Cardiac muscle cell (in vitro differentiated cells and primary cell): ENCODE data around the gene FAM131C. TPM values are rescaled to one million over a fixed set of nuclear protein-coding genes. Genes with fewer than 3 reads are reported as not detected.

ENCODE experiments used
- DNase-seq, 2 donors: peaks; one replicate each; pipeline versions ENCODE4 v3.0.0 to v3.0.0-alpha.2; 2010 to 2017; ENCODE audit warnings: low read depth in 1 of 2, low spot score in 1 of 2
- H3K27ac ChIP-seq: fragments of 200-600 bp; sonication (generic); 2 replicates; pipeline ENCODE4 v1.5.1; 2016
- H3K27me3 ChIP-seq: fragments of 200-600 bp; sonication (generic); 2 replicates; pipeline ENCODE4 v1.6.0; 2016; ENCODE audit warnings: control low read depth
- H3K36me3 ChIP-seq: fragments of 200-600 bp; sonication (generic); 2 replicates; pipeline ENCODE4 v1.5.1; 2016; ENCODE audit warnings: control low read depth
- H3K4me1 ChIP-seq: fragments of 200-600 bp; sonication (generic); 2 replicates; pipeline ENCODE4 v1.8.1; 2017; ENCODE audit warnings: low read depth, mild to moderate bottlenecking, mixed run types
- H3K4me3 ChIP-seq: fragments of 200-600 bp; sonication (generic); 2 replicates; pipeline ENCODE4 v1.5.1; 2016; ENCODE audit warnings: mild to moderate bottlenecking
- H3K9me3 ChIP-seq: fragments of 200-600 bp; sonication (generic); 2 replicates; pipeline ENCODE4 v1.5.1; 2017; ENCODE audit warnings: low read depth, mild to moderate bottlenecking, control low read depth
- CTCF ChIP-seq: IDR thresholded peaks from 2 replicates; pipeline ENCODE4 v1.5.1; 2012; ENCODE audit warnings: low read depth, mild to moderate bottlenecking, low read length
- polyA plus RNA-seq: library from polyadenylated mRNA; unstranded; fragments of >200 nt; fragmentation: Nextera tagmentation; extraction: Ambion mirVana; gene quantifications from 2 replicates; pipeline ENCODE4 v1.2.1, GENCODE V29; 2016
- total RNA-seq: library from RNA; depleted of rRNA; stranded (reverse); fragments of >200 nt; gene quantifications from 2 replicates; pipeline ENCODE4 v1.2.3, GENCODE V29; 2016

FAM131C gene
- total and polyA plus RNA-seq, 2 experiments from 2014 or later: 10.4 to 10.9 TPM

GRCh38 chr1:16085522-16085921, 12.1 kb upstream of the FAM131C start:
- Histone ChIP-seq H3K27ac (no peak overlapping the region), H3K36me3 (no peaks in the 10 kb centered on the region), H3K27me3 (no peaks in the 10 kb centered on the region), H3K4me3 (no peak overlapping the region), H3K4me1 (peaks cover 4% of the 10 kb centered on the region), H3K9me3 (no peaks in the 10 kb centered on the region)
- DNase-seq: no peak
- TF ChIP-seq CTCF: no peak

GRCh38 chr1:16083486-16083885, 10.0 kb upstream of the FAM131C start:
- Histone ChIP-seq H3K4me3 (no peak overlapping the region), H3K36me3 (no peaks in the 10 kb centered on the region), H3K27ac (no peak overlapping the region), H3K4me1 (peaks cover 4% of the 10 kb centered on the region), H3K27me3 (no peaks in the 10 kb centered on the region), H3K9me3 (no peaks in the 10 kb centered on the region)
- no peak for TF ChIP-seq CTCF
- DNase-seq: no peak

GRCh38 chr1:16082283-16083038, 9.0 kb upstream of the FAM131C start:
- peaks cover 4% of the 10 kb centered on the region for H3K4me1 ChIP-seq
- no peaks in the 10 kb centered on the region for H3K9me3 ChIP-seq
- H3K27ac ChIP-seq: no peak overlapping the region
- TF ChIP-seq CTCF: peak; percentile 93
- H3K36me3 ChIP-seq: no peaks in the 10 kb centered on the region
- H3K4me3 ChIP-seq: no peak overlapping the region
- peak; percentile 72 to 79 for DNase-seq
- H3K27me3 ChIP-seq: no peaks in the 10 kb centered on the region

GRCh38 chr1:16081636-16082035, 8.2 kb upstream of the FAM131C start:
- Histone ChIP-seq H3K4me3 (no peak overlapping the region), H3K27ac (no peak overlapping the region), H3K9me3 (no peaks in the 10 kb centered on the region), H3K36me3 (no peaks in the 10 kb centered on the region), H3K27me3 (no peaks in the 10 kb centered on the region), H3K4me1 (peaks cover 4% of the 10 kb centered on the region)
- no peak for DNase-seq
- no peak for TF ChIP-seq CTCF

- H3K4me1 ChIP-seq: peaks cover 3% of the 10 kb centered on the region
- no peaks in the 10 kb centered on the region for H3K9me3 ChIP-seq
- no peak overlapping the region for H3K4me3 ChIP-seq
- DNase-seq: peak; percentile 37 to 39
- no peak for TF ChIP-seq CTCF
- H3K27ac ChIP-seq: no peak overlapping the region
- H3K27me3 ChIP-seq: no peaks in the 10 kb centered on the region
- no peaks in the 10 kb centered on the region for H3K36me3 ChIP-seq
These were observed 7.1 kb upstream of the FAM131C start for GRCh38 chr1:16080422-16081150.
